OCI-LY1 (cell line): Measurements from ENCODE around the gene PCDHGB5.
A peak's percentile ranks its signal among the peaks of the same experiment; 100 is the strongest.

ENCODE experiments used
- H2AFZ ChIP-seq: fragments of 200-600 bp; sonication (generic), shearing (Covaris generic); 2 replicates; pipeline ENCODE4 v1.6.0; 2014; ENCODE audit warnings: antibody characterized with exemption, mild to moderate bottlenecking, low read length
- H3F3A ChIP-seq: fragments of 200-600 bp; sonication (generic), shearing (Covaris generic); 2 replicates; pipeline ENCODE4 v1.6.0; 2014; ENCODE audit warnings: mild to moderate bottlenecking, antibody characterized with exemption, low read length, moderate library complexity; ENCODE audit not compliant: insufficient read depth
- H3K27ac ChIP-seq: fragments of 200-600 bp; sonication (generic); 2 replicates; pipeline ENCODE4 v1.5.1; 2014; ENCODE audit warnings: low read length, mixed run types, mild to moderate bottlenecking, low read depth; ENCODE audit not compliant: poor library complexity, severe bottlenecking
- H3K27me3 ChIP-seq: fragments of 200-600 bp; sonication (generic); 2 replicates; pipeline ENCODE4 v1.6.0; 2014; ENCODE audit warnings: antibody characterized with exemption, mild to moderate bottlenecking, low read length, moderate library complexity; ENCODE audit not compliant: insufficient read depth
- H3K36me3 ChIP-seq: fragments of 200-600 bp; sonication (generic); 2 replicates; pipeline ENCODE4 v1.6.1; 2014; ENCODE audit warnings: mild to moderate bottlenecking, antibody characterized with exemption, low read length, moderate library complexity, mixed read lengths; ENCODE audit not compliant: insufficient read depth
- H3K4me1 ChIP-seq: fragments of 200-600 bp; sonication (generic); 2 replicates; pipeline ENCODE4 v1.5.1; 2014; ENCODE audit warnings: mild to moderate bottlenecking, low read length, moderate library complexity; ENCODE audit not compliant: insufficient read depth, severe bottlenecking
- H3K4me2 ChIP-seq: fragments of 200-600 bp; sonication (generic), shearing (Covaris generic); 2 replicates; pipeline ENCODE4 v1.6.1; 2014; ENCODE audit warnings: low read length
- H3K4me3 ChIP-seq: fragments of 200-600 bp; sonication (generic); 2 replicates; pipeline ENCODE4 v1.5.1; 2014; ENCODE audit warnings: low read length, low read depth, mild to moderate bottlenecking, mixed read lengths; ENCODE audit not compliant: poor library complexity, severe bottlenecking
- H3K79me2 ChIP-seq: fragments of 200-600 bp; shearing (Covaris generic); 2 replicates; pipeline ENCODE4 v1.6.1; 2016; ENCODE audit warnings: mixed run types, low read length, mixed read lengths; ENCODE audit not compliant: insufficient read depth
- H3K9ac ChIP-seq: fragments of 200-600 bp; sonication (generic), shearing (Covaris generic); 2 replicates; pipeline ENCODE4 v1.6.1; 2014; ENCODE audit warnings: mild to moderate bottlenecking, low read length, mixed read lengths
- H3K9me2 ChIP-seq: fragments of 200-600 bp; sonication (generic), shearing (Covaris generic); 2 replicates; pipeline ENCODE4 v1.6.1; 2014; ENCODE audit warnings: low read depth, mild to moderate bottlenecking, low read length, mixed read lengths
- H3K9me3 ChIP-seq: fragments of 200-600 bp; shearing (Covaris generic); 2 replicates; pipeline ENCODE4 v1.6.1; 2014; ENCODE audit warnings: low read length, mixed read lengths
- H4K20me1 ChIP-seq: fragments of 200-600 bp; sonication (generic), shearing (Covaris generic); 2 replicates; pipeline ENCODE4 v1.6.0; 2016; ENCODE audit warnings: mild to moderate bottlenecking, low read length; ENCODE audit not compliant: insufficient read depth
- CTCF ChIP-seq: fragments of 200-600 bp; sonication (generic), shearing (Covaris generic); IDR thresholded peaks from 2 replicates; pipeline ENCODE4 v1.5.1; 2017; ENCODE audit warnings: mild to moderate bottlenecking, antibody characterized with exemption, low read length, moderate library complexity, mixed read lengths
- EZH2 ChIP-seq: fragments of 200-600 bp; sonication (generic), shearing (Covaris generic); IDR thresholded peaks from 2 replicates; pipeline ENCODE4 v1.8.0; 2017; ENCODE audit warnings: borderline replicate concordance, mixed run types, mild to moderate bottlenecking, antibody characterized with exemption, low read length, moderate library complexity, mixed read lengths

The PCDHGB5 gene

GRCh38 chr5:141409598-141410306, 12.0 kb downstream of the PCDHGB5 start:
- H3K36me3 ChIP-seq: no peaks in the 10 kb centered on the region
- no peaks in the 10 kb centered on the region for H3F3A ChIP-seq
- H3K4me3 ChIP-seq: no peak overlapping the region
- no peaks in the 10 kb centered on the region for H3K27me3 ChIP-seq
- no peaks in the 10 kb centered on the region for H3K79me2 ChIP-seq
- H2AFZ ChIP-seq: no peak overlapping the region
- TF ChIP-seq CTCF: no peak
- no peak for TF ChIP-seq EZH2
- peaks cover 6% of the 10 kb centered on the region for H3K4me1 ChIP-seq
- H3K9me3 ChIP-seq: 0 out of 2 replicates have a peak, but pooled peaks cover 3% of the 10 kb centered on the region
- H3K4me2 ChIP-seq: no peak overlapping the region
- H3K27ac ChIP-seq: no peak overlapping the region
- H3K9me2 ChIP-seq: no peaks in the 10 kb centered on the region
- H3K9ac ChIP-seq: no peak overlapping the region
- H4K20me1 ChIP-seq: no peaks in the 10 kb centered on the region

DNA sequence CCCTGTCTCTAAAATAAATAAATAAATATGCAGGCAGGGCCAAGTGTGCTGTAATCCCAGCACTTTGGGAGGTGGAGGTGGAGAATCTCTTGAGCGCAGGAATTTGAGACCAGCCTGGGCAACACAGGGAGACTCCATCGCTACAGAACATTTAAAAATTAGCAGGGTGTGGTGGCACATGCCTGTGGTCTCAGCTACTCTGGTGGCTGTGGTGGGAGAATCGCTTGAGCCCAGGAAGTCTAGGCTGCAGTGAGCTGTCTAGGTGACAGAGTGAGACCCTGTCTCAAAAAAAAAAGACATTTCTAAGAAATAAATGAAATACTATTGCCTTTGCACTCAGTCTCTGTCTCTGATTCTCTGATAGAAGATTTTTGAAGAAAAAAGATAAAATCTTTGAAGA, 13.8 kb downstream of the PCDHGB5 start:
- TF ChIP-seq CTCF (no peak), EZH2 (no peak)
- peaks cover 6% of the 10 kb centered on the region for H3K4me1 ChIP-seq
- H2AFZ ChIP-seq: no peak overlapping the region
- no peak overlapping the region for H3K27ac ChIP-seq
- H3F3A ChIP-seq: no peaks in the 10 kb centered on the region
- H3K36me3 ChIP-seq: no peaks in the 10 kb centered on the region
- no peak overlapping the region for H3K4me2 ChIP-seq
- no peaks in the 10 kb centered on the region for H3K79me2 ChIP-seq
- H3K9me3 ChIP-seq: 0 out of 2 replicates have a peak, but pooled peaks cover 4% of the 10 kb centered on the region
- no peaks in the 10 kb centered on the region for H4K20me1 ChIP-seq
- H3K9me2 ChIP-seq: no peaks in the 10 kb centered on the region
- H3K4me3 ChIP-seq: no peak overlapping the region
- no peak overlapping the region for H3K9ac ChIP-seq
- H3K27me3 ChIP-seq: no peaks in the 10 kb centered on the region

DNA sequence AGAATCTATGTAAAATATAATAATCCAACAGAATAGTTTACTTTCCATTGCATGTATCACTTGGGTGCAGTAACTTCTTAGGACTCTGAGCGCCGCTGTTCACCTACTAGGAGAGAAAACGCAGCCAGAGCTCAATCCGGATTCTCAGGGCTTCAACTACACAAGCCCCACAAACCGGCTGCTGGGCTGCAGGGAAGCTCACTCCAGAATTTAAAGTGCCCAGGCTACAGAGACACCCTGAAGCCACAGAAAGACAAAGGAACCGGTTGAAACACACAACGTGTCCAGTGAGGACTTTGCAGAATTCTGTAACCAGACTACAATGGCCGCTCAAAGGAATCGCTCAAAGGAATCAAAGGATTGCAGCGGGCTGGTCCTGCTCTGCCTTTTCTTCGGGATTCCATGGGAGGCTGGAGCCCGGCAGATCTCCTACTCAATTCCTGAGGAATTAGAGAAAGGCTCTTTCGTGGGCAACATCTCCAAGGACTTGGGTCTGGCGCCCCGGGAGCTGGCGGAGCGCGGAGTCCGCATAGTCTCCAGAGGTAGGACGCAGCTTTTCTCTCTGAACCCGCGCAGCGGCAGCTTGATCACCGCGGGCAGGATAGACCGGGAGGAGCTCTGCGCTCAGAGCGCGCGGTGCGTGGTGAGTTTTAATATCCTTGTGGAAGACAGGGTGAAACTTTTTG, 15.2 kb downstream of the PCDHGB5 start, which contains the start of gene PCDHGA10:
Gene PCDHGA10 (plus strand): TSS at position 134 of the 686 bp plus-strand sequence. CDS start 189 bp downstream, at position 323.
- H4K20me1 ChIP-seq: no peaks in the 10 kb centered on the region
- H3F3A ChIP-seq: no peaks in the 10 kb centered on the region
- peak within 1 kb of the TSS; percentile 78 for H3K4me3 ChIP-seq
- no peaks in the 10 kb centered on the region for H3K79me2 ChIP-seq
- no peaks in the 10 kb centered on the region for H3K27me3 ChIP-seq
- peak within 1 kb of the TSS; percentile 96 for H3K4me2 ChIP-seq
- no peaks in the 10 kb centered on the region for H3K9me2 ChIP-seq
- peaks cover 6% of the 10 kb centered on the region for H3K4me1 ChIP-seq
- H2AFZ ChIP-seq: peak within 1 kb of the TSS; percentile 92
- H3K27ac ChIP-seq: no peak within 1 kb of the TSS
- H3K36me3 ChIP-seq: no peaks in the 10 kb centered on the region
- H3K9ac ChIP-seq: peak within 1 kb of the TSS; percentile 79
- no peak for TF ChIP-seq EZH2
- TF ChIP-seq CTCF: peak; percentile 89
- 0 out of 2 replicates have a peak, but pooled peaks cover 5% of the 10 kb centered on the region for H3K9me3 ChIP-seq
